Nephron (organoid): ENCODE results near the gene ABAT.
A peak's percentile ranks its signal among the peaks of the same experiment; 100 is the strongest.

Experiments
- H3K27ac Mint-ChIP-seq, 3 experiments: 2 replicates each; pipeline ENCODE4 v1.8.0; 2020; ENCODE audit warnings: mixed read lengths in 3 of 3, mild to moderate bottlenecking in 2 of 3, moderate library complexity in 1 of 3
- H3K27me3 Mint-ChIP-seq: 2 replicates; pipeline ENCODE4 v1.8.0; 2021; ENCODE audit warnings: low read depth, mild to moderate bottlenecking, moderate library complexity, mixed read lengths
- H3K36me3 Mint-ChIP-seq: 2 replicates; pipeline ENCODE4 v1.8.0; 2020; ENCODE audit warnings: low read depth, mixed read lengths
- H3K4me1 Mint-ChIP-seq: 2 replicates; pipeline ENCODE4 v1.8.0; 2020; ENCODE audit warnings: mixed read lengths
- H3K4me3 Mint-ChIP-seq, 3 experiments: 2 replicates each; pipeline ENCODE4 v1.8.0; 2020; ENCODE audit warnings: mild to moderate bottlenecking in 3 of 3, mixed read lengths in 3 of 3, moderate library complexity in 2 of 3
- H3K9me3 Mint-ChIP-seq: 2 replicates; pipeline ENCODE4 v1.8.0; 2020; ENCODE audit warnings: mixed read lengths
- TF ChIP-seq, protein P1 (sequence below), 3 experiments: fragments of 200-600 bp; sonication (generic); IDR thresholded peaks; one replicate each; pipeline ENCODE4 v1.5.0; 2021; ENCODE audit warnings: antibody characterized with exemption in 3 of 3; ENCODE audit not compliant: unreplicated experiment in 3 of 3

ABAT gene

DNA sequence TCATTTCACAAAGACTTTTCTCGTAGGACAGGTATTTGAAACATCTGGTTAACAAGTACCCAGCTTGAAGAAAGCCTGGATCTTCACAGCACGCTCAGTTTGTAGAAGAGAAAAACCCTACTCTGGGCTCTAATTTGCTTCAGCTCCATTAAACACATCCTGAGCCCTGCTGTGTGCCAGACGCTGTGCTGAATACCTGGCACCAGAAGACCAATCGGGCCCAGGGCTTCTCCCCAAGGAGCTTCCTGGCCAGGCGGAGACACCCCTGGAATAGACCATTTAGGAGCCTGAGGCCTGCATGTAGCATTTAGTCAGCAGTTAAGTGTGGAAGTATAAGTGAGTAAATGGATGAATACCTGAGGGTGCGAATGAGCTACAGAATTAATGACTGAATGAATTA lies 8.9 kb upstream of the ABAT start:
- Mint-ChIP-seq H3K27me3 (no peaks in the 10 kb centered on the region), H3K36me3 (peaks cover 4% of the 10 kb centered on the region), H3K4me3 (no peak overlapping the region), H3K27ac (no peak overlapping the region), H3K9me3 (no peaks in the 10 kb centered on the region), H3K4me1 (no peaks in the 10 kb centered on the region)
- TF ChIP-seq, protein P1, sequence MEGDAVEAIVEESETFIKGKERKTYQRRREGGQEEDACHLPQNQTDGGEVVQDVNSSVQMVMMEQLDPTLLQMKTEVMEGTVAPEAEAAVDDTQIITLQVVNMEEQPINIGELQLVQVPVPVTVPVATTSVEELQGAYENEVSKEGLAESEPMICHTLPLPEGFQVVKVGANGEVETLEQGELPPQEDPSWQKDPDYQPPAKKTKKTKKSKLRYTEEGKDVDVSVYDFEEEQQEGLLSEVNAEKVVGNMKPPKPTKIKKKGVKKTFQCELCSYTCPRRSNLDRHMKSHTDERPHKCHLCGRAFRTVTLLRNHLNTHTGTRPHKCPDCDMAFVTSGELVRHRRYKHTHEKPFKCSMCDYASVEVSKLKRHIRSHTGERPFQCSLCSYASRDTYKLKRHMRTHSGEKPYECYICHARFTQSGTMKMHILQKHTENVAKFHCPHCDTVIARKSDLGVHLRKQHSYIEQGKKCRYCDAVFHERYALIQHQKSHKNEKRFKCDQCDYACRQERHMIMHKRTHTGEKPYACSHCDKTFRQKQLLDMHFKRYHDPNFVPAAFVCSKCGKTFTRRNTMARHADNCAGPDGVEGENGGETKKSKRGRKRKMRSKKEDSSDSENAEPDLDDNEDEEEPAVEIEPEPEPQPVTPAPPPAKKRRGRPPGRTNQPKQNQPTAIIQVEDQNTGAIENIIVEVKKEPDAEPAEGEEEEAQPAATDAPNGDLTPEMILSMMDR (IDR thresholded peaks at IDR 0.05; ENCODE audit: unreplicated experiment in 3 of 3), result no peak

DNA sequence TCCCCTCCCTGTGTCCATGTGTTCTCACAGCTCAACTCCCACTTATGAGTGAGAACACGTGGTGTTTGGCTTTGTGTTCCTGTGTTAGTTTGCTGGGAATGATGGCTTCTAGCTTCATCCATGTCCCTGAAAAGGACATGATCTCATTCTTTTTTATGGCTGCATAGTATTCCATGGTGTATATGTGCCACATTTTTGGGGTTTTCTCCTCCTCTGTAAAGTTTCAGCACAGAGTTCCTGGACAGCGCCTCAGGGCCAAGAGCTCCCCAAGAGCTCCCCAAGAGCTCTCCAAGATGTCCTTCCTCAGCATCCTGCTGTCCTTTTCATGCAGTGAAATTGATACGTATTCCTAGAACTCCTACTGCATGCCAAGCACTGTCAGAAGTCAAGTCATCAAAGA lies 6.9 kb upstream of the ABAT start:
- H3K9me3 Mint-ChIP-seq, result no peaks in the 10 kb centered on the region
- TF ChIP-seq, protein P1 (IDR thresholded peaks at IDR 0.05; ENCODE audit: unreplicated experiment in 3 of 3), result no peak
- no peaks in the 10 kb centered on the region for H3K4me1 Mint-ChIP-seq
- H3K36me3 Mint-ChIP-seq, result peaks cover 4% of the 10 kb centered on the region
- H3K27ac Mint-ChIP-seq, result no peak overlapping the region
- H3K27me3 Mint-ChIP-seq, result peaks cover 3% of the 10 kb centered on the region
- no peak overlapping the region for H3K4me3 Mint-ChIP-seq

DNA sequence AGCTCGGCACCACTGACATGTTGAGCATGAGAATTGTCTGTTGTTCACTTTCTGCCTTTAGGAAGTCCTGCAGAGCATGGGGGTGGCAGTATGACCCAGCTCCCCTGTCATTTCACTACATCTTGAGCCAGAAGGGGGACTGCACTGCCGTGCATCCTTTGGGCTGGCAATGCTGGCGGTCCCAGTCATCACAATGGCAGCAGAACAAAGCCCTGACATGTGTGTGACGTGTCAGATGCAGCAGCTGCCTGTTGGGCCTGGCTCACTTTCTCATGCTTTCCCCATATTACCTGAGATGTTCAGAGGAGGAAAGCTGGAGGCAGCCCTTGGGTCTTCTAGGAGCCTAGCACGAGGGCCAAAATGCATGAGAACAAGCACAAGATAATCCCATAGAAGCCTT lies 6.3 kb upstream of the ABAT start:
- H3K36me3 Mint-ChIP-seq, result peaks cover 4% of the 10 kb centered on the region
- no peak overlapping the region for H3K4me3 Mint-ChIP-seq
- peaks cover 3% of the 10 kb centered on the region for H3K27me3 Mint-ChIP-seq
- H3K9me3 Mint-ChIP-seq, result no peaks in the 10 kb centered on the region
- no peak overlapping the region for H3K27ac Mint-ChIP-seq
- H3K4me1 Mint-ChIP-seq, result no peaks in the 10 kb centered on the region
- TF ChIP-seq, protein P1 (IDR thresholded peaks at IDR 0.05; ENCODE audit: unreplicated experiment in 3 of 3), result no peak

DNA sequence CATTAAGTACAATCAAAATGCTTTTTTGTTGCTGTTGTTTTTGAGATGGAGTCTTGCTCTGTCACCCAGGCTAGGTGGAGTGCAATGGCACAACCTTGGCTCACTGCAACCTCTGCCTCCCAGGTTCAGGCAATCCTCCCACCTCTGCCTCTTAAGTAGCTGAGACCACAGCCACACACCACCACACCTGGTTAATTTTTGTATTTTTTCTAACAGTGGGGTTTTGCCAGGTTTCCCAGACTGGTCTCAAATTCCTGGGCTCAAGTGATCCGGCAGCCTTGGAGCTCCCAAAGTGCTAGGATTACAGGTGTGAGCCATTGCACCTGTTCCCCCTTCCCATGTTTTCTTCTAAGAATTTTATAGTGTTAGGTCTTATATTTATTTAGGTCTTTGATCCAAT lies 4.9 kb upstream of the ABAT start:
- Mint-ChIP-seq H3K9me3 (no peaks in the 10 kb centered on the region), H3K27ac (no peak overlapping the region), H3K4me1 (no peaks in the 10 kb centered on the region), H3K27me3 (peaks cover 3% of the 10 kb centered on the region), H3K36me3 (peaks cover 4% of the 10 kb centered on the region), H3K4me3 (peak overlapping the region in 1 of 3 experiments; percentile 50)
- TF ChIP-seq, protein P1 (IDR thresholded peaks at IDR 0.05; ENCODE audit: unreplicated experiment in 3 of 3), result no peak

DNA sequence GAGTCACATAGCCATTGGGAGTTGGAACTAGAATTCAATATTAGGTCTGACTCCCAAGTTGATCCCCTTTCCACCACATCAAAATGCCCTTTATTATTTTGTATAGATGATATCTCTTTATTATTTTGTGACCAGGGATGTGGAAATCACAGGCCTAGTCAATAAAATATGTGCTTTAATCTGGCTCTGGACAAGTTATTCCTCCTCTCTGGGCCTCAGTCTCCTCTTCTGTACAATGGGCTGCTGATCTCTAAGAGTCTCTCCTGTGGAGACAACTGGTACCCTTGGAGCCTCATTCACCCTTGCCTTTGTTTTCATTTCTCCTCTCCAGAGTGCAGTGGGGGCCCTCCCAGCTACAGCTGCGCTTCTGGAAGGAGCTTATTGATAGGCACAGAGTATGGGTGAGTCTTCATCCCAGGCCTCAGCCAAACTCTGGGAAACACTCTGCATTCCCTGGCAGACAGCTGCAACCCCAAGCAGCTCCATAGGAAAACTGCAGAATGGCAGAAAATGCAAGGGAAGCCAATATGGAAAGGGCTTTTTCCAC lies 4.3 kb upstream of the ABAT start:
- TF ChIP-seq, protein P1 (IDR thresholded peaks at IDR 0.05; ENCODE audit: unreplicated experiment in 3 of 3), result no peak
- Mint-ChIP-seq H3K36me3 (peaks cover 4% of the 10 kb centered on the region), H3K27me3 (peaks cover 3% of the 10 kb centered on the region), H3K9me3 (no peaks in the 10 kb centered on the region), H3K4me1 (peaks cover 3% of the 10 kb centered on the region), H3K27ac (no peak overlapping the region), H3K4me3 (peak overlapping the region in 1 of 3 experiments; percentile 50)

DNA sequence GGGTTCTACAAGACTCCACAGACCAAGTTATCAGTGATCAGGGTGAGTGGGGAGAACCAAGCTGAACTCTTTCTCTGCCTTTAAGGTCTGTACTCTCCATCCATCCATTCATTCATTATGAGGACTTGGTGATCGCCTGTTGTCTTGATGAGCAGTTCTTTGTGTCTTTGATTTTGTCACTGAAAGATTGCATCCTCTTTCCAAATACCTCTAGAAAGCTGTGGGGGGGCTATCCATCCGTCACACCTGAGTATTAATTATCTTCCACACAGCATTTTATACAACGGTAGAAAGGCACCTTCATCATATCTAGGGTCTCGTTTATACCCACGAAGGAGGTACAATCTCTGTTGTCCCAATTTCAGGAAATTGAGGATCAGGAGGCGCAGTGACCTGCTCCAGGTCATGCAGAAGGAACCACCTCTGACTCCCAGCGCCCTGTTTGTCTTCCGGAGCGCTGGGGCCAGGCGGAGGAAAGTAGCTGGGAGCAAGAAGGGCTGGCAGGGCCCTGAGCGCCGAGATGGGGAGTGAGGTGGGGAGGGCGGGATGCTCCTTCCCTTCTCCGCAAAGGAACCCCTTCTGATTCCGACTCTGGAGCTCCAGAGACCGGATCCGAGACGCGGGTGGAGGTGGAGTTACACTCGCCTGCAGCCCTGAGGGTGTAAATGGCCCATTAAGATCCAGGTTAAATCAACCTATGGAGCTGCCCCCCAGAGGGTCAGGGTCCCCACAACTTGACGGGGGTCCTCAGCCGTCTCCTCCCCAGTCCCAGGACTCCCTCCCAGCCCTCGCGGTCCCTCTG lies 605 bp upstream of the ABAT start:
- Mint-ChIP-seq H3K27ac (no peak overlapping the region), H3K4me3 (peak overlapping the region; percentile 84 to 85 (median 84)), H3K4me1 (peaks cover 19% of the 10 kb centered on the region), H3K9me3 (no peaks in the 10 kb centered on the region), H3K27me3 (peaks cover 9% of the 10 kb centered on the region), H3K36me3 (peaks cover 5% of the 10 kb centered on the region)
- TF ChIP-seq, protein P1 (IDR thresholded peaks at IDR 0.05; ENCODE audit: unreplicated experiment in 3 of 3), result no peak
